ENCODE measurements around the gene USP40. TPM values are rescaled to one million over a fixed set of nuclear protein-coding genes. Genes with fewer than 3 reads are reported as not detected.

The USP40 gene
- total and polyA plus RNA-seq, 10 of the 15 experiments (the other 5 are each of a cell fraction or from before 2014, with no cell fraction given) = 3.4 to 20.8 (median 15.2) TPM

DNA sequence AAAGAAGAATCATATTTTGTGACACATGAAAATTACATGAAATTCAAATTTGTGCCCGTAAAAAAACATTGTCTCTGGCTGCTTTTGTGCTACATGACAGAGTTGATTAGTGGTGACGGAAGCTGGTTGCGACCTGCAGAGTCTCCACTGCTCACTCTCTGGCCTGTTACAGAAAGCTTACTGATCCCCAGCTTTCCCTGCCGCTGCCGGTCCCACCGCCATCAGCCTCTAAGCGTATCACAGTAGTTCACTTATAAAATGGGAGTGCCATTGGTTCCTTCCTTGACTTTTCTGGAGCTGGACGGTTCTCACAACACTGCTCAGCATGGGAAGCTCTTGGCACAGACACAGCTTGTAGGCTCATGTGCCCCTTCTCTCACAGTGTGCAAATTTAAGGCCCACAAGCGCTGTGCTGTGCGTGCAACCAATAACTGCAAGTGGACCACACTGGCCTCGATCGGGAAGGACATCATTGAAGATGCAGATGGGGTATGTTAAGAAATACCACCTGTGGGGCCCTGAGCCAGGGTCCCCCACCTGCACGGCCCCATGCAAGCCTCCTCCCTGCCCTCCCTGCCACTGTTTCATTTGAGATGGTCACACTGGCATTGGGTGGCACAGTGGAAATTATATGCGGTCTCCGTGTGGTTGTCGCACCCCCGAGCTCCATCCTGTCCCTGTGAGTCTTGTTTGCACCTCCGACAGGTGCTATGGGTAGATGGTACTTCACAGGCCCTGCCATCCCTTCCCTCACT is 131.0 kb downstream of the USP40 start:
- POLR2A ChIA-PET = no interaction called here
- RAD21 ChIA-PET (ENCODE audit: unreplicated experiment) = interaction anchor here (1.0 to 1.3 kb wide), 2 partner anchors 8 to 79 kb away, joined by 3 to 5 read pairs; no protein-coding TSS in a partner anchor
- H4K20me1 ChIP-seq (ENCODE audit: control insufficient read depth, insufficient read depth) = no peaks in the 10 kb centered on the region; the same call in 1 of the 2 replicates

More for the DNA sequence above, 131.0 kb downstream of the USP40 start:
- peaks cover 27 to 37% of the 10 kb centered on the region in 2 experiments for H3K36me3 ChIP-seq (ENCODE audit: control insufficient read depth in 2 of 2, insufficient read depth in 2 of 2, low read length in 1 of 2)
- no TSS peak for BruUV-seq (replicated peaks)
- H3K9ac ChIP-seq (ENCODE audit: control insufficient read depth, insufficient read depth, low read length) = no peak overlapping the region
- no peak overlapping the region for H2AFZ ChIP-seq (ENCODE audit: control insufficient read depth, low read depth, low read length)
- FAIRE-seq = no peak
- no peak overlapping the region for H3K4me2 ChIP-seq (ENCODE audit: control insufficient read depth, insufficient read depth)
- CTCF ChIA-PET = interaction anchor here (1.0 to 3.3 kb wide), 3 partner anchors 8 to 275 kb away, joined by 3 to 14 read pairs (median 5); no protein-coding TSS in a partner anchor
- no peaks in the 10 kb centered on the region for H3K9me3 ChIP-seq (replicated peaks; ENCODE audit: control insufficient read depth, insufficient read depth, low read length)
- H3K4me3 ChIP-seq = no peak overlapping the region
- intact Hi-C loops (cut with micrococcal nuclease; ENCODE audit: unreplicated experiment) (no loop called here), in situ Hi-C loops (cut with MboI) (no loop called here)
- 94% methylated on average over 18 of the region's 18 CpGs for WGBS (ENCODE audit: insufficient coverage, insufficient replicate concordance, low lambda C conversion rate, missing lambda C conversion rate)
- no peak for TF ChIP-seq POLR2AphosphoS2 (IDR thresholded peaks at IDR 0.05; ENCODE audit: low read depth, low read length)
- TF ChIP-seq, protein P1, sequence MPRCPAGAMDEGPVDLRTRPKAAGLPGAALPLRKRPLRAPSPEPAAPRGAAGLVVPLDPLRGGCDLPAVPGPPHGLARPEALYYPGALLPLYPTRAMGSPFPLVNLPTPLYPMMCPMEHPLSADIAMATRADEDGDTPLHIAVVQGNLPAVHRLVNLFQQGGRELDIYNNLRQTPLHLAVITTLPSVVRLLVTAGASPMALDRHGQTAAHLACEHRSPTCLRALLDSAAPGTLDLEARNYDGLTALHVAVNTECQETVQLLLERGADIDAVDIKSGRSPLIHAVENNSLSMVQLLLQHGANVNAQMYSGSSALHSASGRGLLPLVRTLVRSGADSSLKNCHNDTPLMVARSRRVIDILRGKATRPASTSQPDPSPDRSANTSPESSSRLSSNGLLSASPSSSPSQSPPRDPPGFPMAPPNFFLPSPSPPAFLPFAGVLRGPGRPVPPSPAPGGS (IDR thresholded peaks at IDR 0.05; ENCODE audit: borderline replicate concordance, insufficient read depth, low read depth, low read length, poor library complexity, severe bottlenecking) = no peak
- TF ChIP-seq, protein P2, sequence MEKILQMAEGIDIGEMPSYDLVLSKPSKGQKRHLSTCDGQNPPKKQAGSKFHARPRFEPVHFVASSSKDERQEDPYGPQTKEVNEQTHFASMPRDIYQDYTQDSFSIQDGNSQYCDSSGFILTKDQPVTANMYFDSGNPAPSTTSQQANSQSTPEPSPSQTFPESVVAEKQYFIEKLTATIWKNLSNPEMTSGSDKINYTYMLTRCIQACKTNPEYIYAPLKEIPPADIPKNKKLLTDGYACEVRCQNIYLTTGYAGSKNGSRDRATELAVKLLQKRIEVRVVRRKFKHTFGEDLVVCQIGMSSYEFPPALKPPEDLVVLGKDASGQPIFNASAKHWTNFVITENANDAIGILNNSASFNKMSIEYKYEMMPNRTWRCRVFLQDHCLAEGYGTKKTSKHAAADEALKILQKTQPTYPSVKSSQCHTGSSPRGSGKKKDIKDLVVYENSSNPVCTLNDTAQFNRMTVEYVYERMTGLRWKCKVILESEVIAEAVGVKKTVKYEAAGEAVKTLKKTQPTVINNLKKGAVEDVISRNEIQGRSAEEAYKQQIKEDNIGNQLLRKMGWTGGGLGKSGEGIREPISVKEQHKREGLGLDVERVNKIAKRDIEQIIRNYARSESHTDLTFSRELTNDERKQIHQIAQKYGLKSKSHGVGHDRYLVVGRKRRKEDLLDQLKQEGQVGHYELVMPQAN (conservative IDR thresholded peaks at IDR 0.05) = no peak
- TF ChIP-seq HDGF (IDR thresholded peaks at IDR 0.05) = no peak
- H3K27me3 ChIP-seq (replicated peaks in 1 of 2; ENCODE audit: control insufficient read depth in 2 of 2, insufficient read depth in 2 of 2, low read length in 1 of 2) = no peaks in the 10 kb centered on the region
- H3K27ac ChIP-seq (ENCODE audit: control insufficient read depth, insufficient read depth) = no peak overlapping the region
- H3K4me1 ChIP-seq (ENCODE audit: control insufficient read depth, insufficient read depth, low read length) = peaks cover 5% of the 10 kb centered on the region
- DNase-seq (ENCODE audit: low read depth, low spot score) = no peak
- no peak for ATAC-seq
- no peaks in the 10 kb centered on the region for H3K79me2 ChIP-seq (ENCODE audit: control insufficient read depth, insufficient read depth, low read length)
- SMC1A ChIA-PET (ENCODE audit: uncharacterized antibody, unreplicated experiment) = interaction anchor here (0.6 to 1.9 kb wide), 6 partner anchors 8 to 31 kb away, joined by 3 to 6 read pairs (median 4); no protein-coding TSS in a partner anchor

All from GM12878 (cell line).